ENCODE data around the gene HUNK.

GRCh38 chr21:31992391-31992790, 119.6 kb downstream of the HUNK start:
- TF ChIP-seq, protein P1, sequence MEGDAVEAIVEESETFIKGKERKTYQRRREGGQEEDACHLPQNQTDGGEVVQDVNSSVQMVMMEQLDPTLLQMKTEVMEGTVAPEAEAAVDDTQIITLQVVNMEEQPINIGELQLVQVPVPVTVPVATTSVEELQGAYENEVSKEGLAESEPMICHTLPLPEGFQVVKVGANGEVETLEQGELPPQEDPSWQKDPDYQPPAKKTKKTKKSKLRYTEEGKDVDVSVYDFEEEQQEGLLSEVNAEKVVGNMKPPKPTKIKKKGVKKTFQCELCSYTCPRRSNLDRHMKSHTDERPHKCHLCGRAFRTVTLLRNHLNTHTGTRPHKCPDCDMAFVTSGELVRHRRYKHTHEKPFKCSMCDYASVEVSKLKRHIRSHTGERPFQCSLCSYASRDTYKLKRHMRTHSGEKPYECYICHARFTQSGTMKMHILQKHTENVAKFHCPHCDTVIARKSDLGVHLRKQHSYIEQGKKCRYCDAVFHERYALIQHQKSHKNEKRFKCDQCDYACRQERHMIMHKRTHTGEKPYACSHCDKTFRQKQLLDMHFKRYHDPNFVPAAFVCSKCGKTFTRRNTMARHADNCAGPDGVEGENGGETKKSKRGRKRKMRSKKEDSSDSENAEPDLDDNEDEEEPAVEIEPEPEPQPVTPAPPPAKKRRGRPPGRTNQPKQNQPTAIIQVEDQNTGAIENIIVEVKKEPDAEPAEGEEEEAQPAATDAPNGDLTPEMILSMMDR (conservative IDR thresholded peaks at IDR 0.05; ENCODE audit: low read depth, low read length) = no peak
- TF ChIP-seq EZH2 (IDR thresholded peaks at IDR 0.05; ENCODE audit: borderline replicate concordance, low read depth, low read length, poor library complexity, severe bottlenecking) = no peak
